ENCODE measurements around the gene COL10A1.

COL10A1 gene

GRCh38 chr6:116127771-116128493 lies 2.0 kb upstream of the COL10A1 start:
- no peak overlapping the region for H3K4me3 ChIP-seq (ENCODE audit: low read depth, low read length)
- TF ChIP-seq CTCF (IDR thresholded peaks at IDR 0.05; ENCODE audit: borderline replicate concordance, insufficient read depth, low read depth, low read length), result no peak

- no peak for TF ChIP-seq CTCF (IDR thresholded peaks at IDR 0.05; ENCODE audit: borderline replicate concordance, insufficient read depth, low read depth, low read length)
- no peak overlapping the region for H3K4me3 ChIP-seq (ENCODE audit: low read depth, low read length)
Observed at GRCh38 chr6:116120430-116120829, 5.5 kb downstream of the COL10A1 start.

GRCh38 chr6:116118608-116119007 lies 7.3 kb downstream of the COL10A1 start:
- no peak overlapping the region for H3K4me3 ChIP-seq (ENCODE audit: low read depth, low read length)
- no peak for TF ChIP-seq CTCF (IDR thresholded peaks at IDR 0.05; ENCODE audit: borderline replicate concordance, insufficient read depth, low read depth, low read length)

DNA sequence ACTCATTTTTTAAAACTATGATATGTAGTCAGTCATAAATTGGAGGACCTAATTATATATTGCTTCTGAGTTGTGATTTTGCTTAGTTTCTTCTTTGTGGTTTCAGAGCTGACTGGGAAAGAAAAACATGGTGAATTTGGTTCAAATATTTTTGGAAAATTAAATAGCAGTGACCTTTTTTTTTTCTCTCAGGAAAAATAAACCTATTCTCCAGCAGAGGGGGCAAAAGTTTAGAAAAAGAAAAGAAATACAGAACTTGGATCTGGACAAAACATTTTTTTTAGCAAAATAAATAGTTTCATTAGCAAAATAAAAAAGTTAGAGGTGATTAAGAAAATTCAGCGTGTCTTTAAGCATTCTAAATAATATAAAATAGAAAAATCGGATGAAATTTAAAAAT lies 10.2 kb downstream of the COL10A1 start:
- no peak overlapping the region for H3K4me3 ChIP-seq (ENCODE audit: low read depth, low read length)
- TF ChIP-seq CTCF (IDR thresholded peaks at IDR 0.05; ENCODE audit: borderline replicate concordance, insufficient read depth, low read depth, low read length), result no peak

DNA sequence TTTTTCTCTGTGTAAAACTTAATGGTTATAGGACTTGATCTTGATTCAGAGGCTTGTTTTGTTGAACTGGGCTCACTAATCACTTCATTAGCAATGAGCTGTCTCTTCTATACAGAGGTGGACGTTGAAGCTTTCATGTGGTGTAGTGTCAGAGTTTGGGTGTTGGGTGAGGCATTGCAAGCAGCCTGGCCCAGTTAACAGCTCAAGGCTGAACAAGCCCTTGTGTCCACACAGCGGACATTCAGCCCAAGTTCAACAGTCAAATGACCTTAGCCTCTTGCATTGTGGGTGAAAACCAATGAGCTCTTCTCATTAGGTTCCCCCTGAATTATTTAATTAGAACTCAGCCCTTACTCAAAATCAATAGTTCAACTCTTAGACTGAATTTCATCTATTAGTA lies 12.5 kb downstream of the COL10A1 start:
- H3K4me3 ChIP-seq (ENCODE audit: low read depth, low read length), result no peak overlapping the region
- no peak for TF ChIP-seq CTCF (IDR thresholded peaks at IDR 0.05; ENCODE audit: borderline replicate concordance, insufficient read depth, low read depth, low read length)

DNA sequence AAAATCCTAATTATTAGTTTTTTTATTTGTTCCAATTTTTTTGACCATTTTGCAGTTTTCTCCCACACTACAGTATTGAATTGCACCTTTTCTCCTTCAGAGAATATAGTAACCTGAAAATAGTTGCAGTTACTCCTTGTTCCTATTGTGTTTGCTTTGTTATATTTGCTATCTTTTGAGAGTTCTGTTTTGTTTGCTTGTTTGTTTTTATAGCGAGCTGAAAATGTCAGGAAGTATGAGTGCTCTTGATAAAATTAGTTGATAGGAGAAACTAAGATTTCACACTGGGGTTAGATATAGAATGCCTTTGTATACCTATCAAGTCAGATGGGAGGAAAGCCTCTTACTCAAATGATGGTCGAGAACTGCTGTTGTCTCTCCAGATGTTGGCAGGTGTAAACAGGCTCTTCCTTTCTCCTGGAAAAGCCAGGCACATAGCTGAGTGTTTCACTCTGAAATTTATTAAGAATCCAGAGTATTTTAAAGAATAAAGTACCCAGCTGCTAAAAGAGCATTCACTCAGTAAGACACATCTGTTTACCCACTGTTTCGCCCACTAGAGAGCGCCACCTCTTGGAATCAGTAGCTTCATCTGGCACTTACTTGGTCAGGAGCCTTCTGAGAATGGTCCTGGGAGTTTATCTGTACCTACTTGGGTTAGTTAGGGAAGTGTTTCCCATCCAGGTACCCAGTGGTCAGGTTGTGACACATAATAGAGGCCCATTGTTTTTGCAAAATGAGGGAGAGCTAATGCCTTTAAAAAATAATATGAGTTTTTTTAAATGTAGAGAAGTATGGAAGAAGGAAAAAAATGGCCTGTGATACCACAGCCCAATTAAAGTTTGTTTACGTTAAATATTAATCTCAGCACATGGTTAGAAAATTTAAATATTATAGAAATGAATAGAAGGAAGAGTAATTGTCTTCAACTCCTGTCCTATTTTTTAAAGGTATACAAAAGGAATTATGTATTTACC lies 14.1 kb downstream of the COL10A1 start:
- peak; percentile 62; the same call in 1 of the 2 replicates for TF ChIP-seq CTCF (IDR thresholded peaks at IDR 0.05; ENCODE audit: borderline replicate concordance, insufficient read depth, low read depth, low read length)
- no peak overlapping the region for H3K4me3 ChIP-seq (ENCODE audit: low read depth, low read length)
